Measurements from ENCODE around the gene THAP3.

The THAP3 gene

GRCh38 chr1:6624710-6625583, at the start of gene THAP3:
THAP3 (plus strand) TSS chr1:6624868; CDS start chr1:6625219, 351 bp downstream.
- Histone ChIP-seq H3K9ac (ENCODE audit: low read length) (peak within 1 kb of the TSS; percentile 32), H3K4me1 (ENCODE audit: control insufficient read depth, insufficient read depth, low read length) (peaks cover 2% of the 10 kb centered on the region), H3K4me3 (ENCODE audit: low read length) (peak within 1 kb of the TSS; percentile 78), H3K27me3 (ENCODE audit: control insufficient read depth, insufficient read depth, low read length) (peaks cover 2% of the 10 kb centered on the region), H3K36me3 (ENCODE audit: control insufficient read depth, insufficient read depth, low read length) (peaks cover 30% of the 10 kb centered on the region), H3K27ac (ENCODE audit: low read depth, low read length) (peak within 1 kb of the TSS; percentile 81)

GRCh38 chr1:6577831-6578525, 46.7 kb upstream of the THAP3 start:
- no peak overlapping the region for H3K4me3 ChIP-seq (ENCODE audit: low read length)
- no peak overlapping the region for H3K9ac ChIP-seq (ENCODE audit: low read length)
- no peak overlapping the region for H3K27ac ChIP-seq (ENCODE audit: low read depth, low read length)

GRCh38 chr1:6578624-6579373, 45.9 kb upstream of the THAP3 start:
- peak overlapping the region; percentile 83 for H3K4me3 ChIP-seq (ENCODE audit: low read length)
- H3K27ac ChIP-seq (ENCODE audit: low read depth, low read length), result peak overlapping the region; percentile 94
- no peaks in the 10 kb centered on the region for H3K36me3 ChIP-seq (ENCODE audit: control insufficient read depth, insufficient read depth, low read length)
- peak overlapping the region; percentile 25 for H3K9ac ChIP-seq (ENCODE audit: low read length)
- H3K4me1 ChIP-seq (ENCODE audit: control insufficient read depth, insufficient read depth, low read length), result peaks cover 12% of the 10 kb centered on the region
- H3K27me3 ChIP-seq (ENCODE audit: control insufficient read depth, insufficient read depth, low read length), result no peaks in the 10 kb centered on the region

More at GRCh38 chr1:6577831-6578525, 46.7 kb upstream of the THAP3 start:
- peaks cover 12% of the 10 kb centered on the region for H3K4me1 ChIP-seq (ENCODE audit: control insufficient read depth, insufficient read depth, low read length)
- H3K36me3 ChIP-seq (ENCODE audit: control insufficient read depth, insufficient read depth, low read length), result no peaks in the 10 kb centered on the region
- no peaks in the 10 kb centered on the region for H3K27me3 ChIP-seq (ENCODE audit: control insufficient read depth, insufficient read depth, low read length)

GRCh38 chr1:6579374-6580118, 45.1 kb upstream of the THAP3 start, which contains the start of gene ZBTB48:
ZBTB48 (plus strand) TSS chr1:6579994; CDS start chr1:6580610, 616 bp downstream.
- peaks cover 12% of the 10 kb centered on the region for H3K4me1 ChIP-seq (ENCODE audit: control insufficient read depth, insufficient read depth, low read length)
- peak within 1 kb of the TSS; percentile 94 for H3K27ac ChIP-seq (ENCODE audit: low read depth, low read length)
- H3K9ac ChIP-seq (ENCODE audit: low read length), result peak within 1 kb of the TSS; percentile 38
- H3K36me3 ChIP-seq (ENCODE audit: control insufficient read depth, insufficient read depth, low read length), result no peaks in the 10 kb centered on the region
- H3K4me3 ChIP-seq (ENCODE audit: low read length), result peak within 1 kb of the TSS; percentile 83
- no peaks in the 10 kb centered on the region for H3K27me3 ChIP-seq (ENCODE audit: control insufficient read depth, insufficient read depth, low read length)

GRCh38 chr1:6580119-6580592, 44.5 kb upstream of the THAP3 start:
- peak overlapping the region; percentile 83 for H3K4me3 ChIP-seq (ENCODE audit: low read length)
- peaks cover 12% of the 10 kb centered on the region for H3K4me1 ChIP-seq (ENCODE audit: control insufficient read depth, insufficient read depth, low read length)
- peak overlapping the region; percentile 38 for H3K9ac ChIP-seq (ENCODE audit: low read length)
- no peaks in the 10 kb centered on the region for H3K27me3 ChIP-seq (ENCODE audit: control insufficient read depth, insufficient read depth, low read length)
- no peaks in the 10 kb centered on the region for H3K36me3 ChIP-seq (ENCODE audit: control insufficient read depth, insufficient read depth, low read length)
- H3K27ac ChIP-seq (ENCODE audit: low read depth, low read length), result peak overlapping the region; percentile 94

GRCh38 chr1:6580593-6581409, 43.9 kb upstream of the THAP3 start:
- Histone ChIP-seq H3K27ac (ENCODE audit: low read depth, low read length) (peak overlapping the region; percentile 94), H3K4me1 (ENCODE audit: control insufficient read depth, insufficient read depth, low read length) (peaks cover 12% of the 10 kb centered on the region), H3K4me3 (ENCODE audit: low read length) (peak overlapping the region; percentile 83), H3K9ac (ENCODE audit: low read length) (peak overlapping the region; percentile 38), H3K27me3 (ENCODE audit: control insufficient read depth, insufficient read depth, low read length) (no peaks in the 10 kb centered on the region), H3K36me3 (ENCODE audit: control insufficient read depth, insufficient read depth, low read length) (no peaks in the 10 kb centered on the region)

- Histone ChIP-seq H3K27ac (ENCODE audit: low read depth, low read length) (peak overlapping the region; percentile 32), H3K27me3 (ENCODE audit: control insufficient read depth, insufficient read depth, low read length) (no peaks in the 10 kb centered on the region), H3K9ac (ENCODE audit: low read length) (peak overlapping the region; percentile 21), H3K4me3 (ENCODE audit: low read length) (peak overlapping the region; percentile 32), H3K36me3 (ENCODE audit: control insufficient read depth, insufficient read depth, low read length) (no peaks in the 10 kb centered on the region), H3K4me1 (ENCODE audit: control insufficient read depth, insufficient read depth, low read length) (peaks cover 12% of the 10 kb centered on the region)
These were observed 42.9 kb upstream of the THAP3 start for GRCh38 chr1:6581561-6582305.

- no peak overlapping the region for H3K27ac ChIP-seq (ENCODE audit: low read depth, low read length)
These were observed 42.3 kb upstream of the THAP3 start for GRCh38 chr1:6582370-6582769.

GRCh38 chr1:6584126-6585080, 40.3 kb upstream of the THAP3 start:
- Histone ChIP-seq H3K27me3 (ENCODE audit: control insufficient read depth, insufficient read depth, low read length) (no peaks in the 10 kb centered on the region), H3K4me1 (ENCODE audit: control insufficient read depth, insufficient read depth, low read length) (peaks cover 15% of the 10 kb centered on the region), H3K27ac (ENCODE audit: low read depth, low read length) (no peak overlapping the region), H3K9ac (ENCODE audit: low read length) (no peak overlapping the region), H3K36me3 (ENCODE audit: control insufficient read depth, insufficient read depth, low read length) (peaks cover 16% of the 10 kb centered on the region), H3K4me3 (ENCODE audit: low read length) (no peak overlapping the region)

More at GRCh38 chr1:6582370-6582769, 42.3 kb upstream of the THAP3 start:
- Histone ChIP-seq H3K36me3 (ENCODE audit: control insufficient read depth, insufficient read depth, low read length) (peaks cover 1% of the 10 kb centered on the region), H3K9ac (ENCODE audit: low read length) (peak overlapping the region; percentile 21), H3K27me3 (ENCODE audit: control insufficient read depth, insufficient read depth, low read length) (no peaks in the 10 kb centered on the region), H3K4me1 (ENCODE audit: control insufficient read depth, insufficient read depth, low read length) (peaks cover 17% of the 10 kb centered on the region), H3K4me3 (ENCODE audit: low read length) (peak overlapping the region; percentile 32)

Measured in rectal smooth muscle tissue (tissue), 1 donor.